NCI-H526 treated with DMSO at 0.1 percent for 48 hours (cell line): Measurements from ENCODE around the gene ORM1.

Experiments used
- DNase-seq: peaks from one replicate; lab custom pipeline; 2025; lab: John Stamatoyannopoulos, UW

ORM1 gene

DNA sequence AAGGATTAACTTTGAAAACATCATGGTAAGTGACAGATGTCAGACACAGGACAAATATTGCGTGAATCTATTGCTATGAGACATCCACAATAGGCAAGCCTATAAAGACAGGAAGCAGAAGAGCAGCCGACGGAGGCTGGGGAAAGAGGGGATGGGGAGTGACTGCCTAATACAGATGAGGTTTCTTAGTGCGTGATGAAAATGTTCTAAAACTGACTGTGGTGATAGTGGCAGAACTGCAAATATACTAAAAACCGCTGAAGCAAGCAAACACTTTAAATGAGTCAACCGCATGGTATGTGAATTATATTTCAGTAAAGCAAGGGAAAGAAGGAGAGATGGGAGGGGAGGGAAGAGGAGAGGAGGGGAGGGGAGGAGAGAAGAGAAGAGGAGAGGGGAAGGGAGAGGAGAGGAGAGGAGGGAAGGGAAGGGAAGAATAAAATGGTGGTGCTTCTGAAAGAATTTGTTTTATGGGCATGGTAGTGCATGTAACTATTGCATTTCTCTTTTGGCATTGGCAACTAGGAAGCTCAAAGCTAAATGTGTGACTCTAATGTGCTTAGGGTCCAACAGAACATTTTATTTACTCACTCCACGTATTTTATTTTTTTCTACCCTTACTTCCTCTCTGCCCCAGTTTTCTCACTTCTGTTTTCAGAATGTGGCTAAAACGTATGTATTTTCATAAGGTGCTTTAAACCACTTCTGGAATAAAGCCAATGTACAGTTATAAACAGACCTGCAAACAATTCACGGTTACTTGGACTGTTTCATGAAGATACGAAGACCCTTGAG is 43.6 kb downstream of the ORM1 start:
- no peak for DNase-seq

DNA sequence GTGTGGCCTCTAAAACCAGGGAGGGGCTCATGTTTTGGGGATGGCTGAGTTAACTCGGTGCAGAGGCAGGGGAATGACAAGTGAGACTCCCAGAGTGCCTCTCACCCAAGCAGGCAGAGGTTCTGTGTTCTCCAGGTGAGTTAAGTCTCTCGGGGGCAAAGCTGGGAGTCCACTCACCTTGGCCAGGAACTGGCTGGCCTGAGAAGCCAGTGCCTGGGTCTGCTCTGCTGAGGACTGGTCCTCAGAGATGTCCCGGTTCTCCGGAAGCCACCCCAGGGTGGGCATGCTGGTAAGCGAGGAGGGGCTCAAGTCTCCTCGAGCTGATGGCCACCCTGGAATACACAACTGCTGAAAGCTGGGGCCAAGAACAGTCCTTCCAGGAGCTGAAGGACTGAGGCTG is 44.5 kb downstream of the ORM1 start:
- DNase-seq, result no peak

DNA sequence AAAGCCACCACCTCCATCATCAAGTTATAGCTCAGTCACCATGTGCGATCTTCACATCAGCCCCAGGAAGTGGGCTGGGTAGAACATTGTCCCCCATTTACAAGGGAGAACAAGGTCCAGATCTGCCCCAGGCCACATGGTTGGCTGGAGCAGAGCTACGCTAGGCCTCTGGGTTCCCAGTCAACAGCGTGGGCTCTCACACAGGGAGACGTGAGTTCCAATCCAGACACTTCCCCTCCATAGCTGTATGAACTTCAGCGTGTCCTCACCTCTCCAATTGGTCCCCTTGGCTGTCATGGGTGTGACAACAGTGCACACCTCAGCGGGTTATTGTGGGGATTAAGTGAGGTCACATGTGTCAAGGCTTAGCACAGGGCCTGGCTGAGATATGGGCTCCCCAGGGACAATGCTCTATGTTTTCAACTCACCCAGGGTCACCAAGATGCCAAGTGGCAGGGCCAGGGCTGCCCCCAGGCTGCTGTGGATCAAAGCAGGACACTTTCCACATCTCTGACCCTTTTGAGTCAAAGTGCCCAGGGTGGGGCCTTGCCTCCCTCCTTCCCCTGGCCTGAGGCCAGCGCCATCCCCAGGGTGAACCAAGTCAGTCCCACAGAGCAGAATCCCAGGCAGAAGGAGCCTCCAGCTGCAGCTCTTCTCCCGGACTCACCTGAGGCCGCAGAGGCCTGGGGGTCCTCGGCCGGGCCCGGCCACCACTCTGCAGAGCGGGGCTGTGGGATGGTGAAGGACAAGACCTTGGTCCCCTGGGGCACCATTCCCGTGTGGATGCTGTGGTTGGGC is 45.1 kb downstream of the ORM1 start:
- no peak for DNase-seq

DNA sequence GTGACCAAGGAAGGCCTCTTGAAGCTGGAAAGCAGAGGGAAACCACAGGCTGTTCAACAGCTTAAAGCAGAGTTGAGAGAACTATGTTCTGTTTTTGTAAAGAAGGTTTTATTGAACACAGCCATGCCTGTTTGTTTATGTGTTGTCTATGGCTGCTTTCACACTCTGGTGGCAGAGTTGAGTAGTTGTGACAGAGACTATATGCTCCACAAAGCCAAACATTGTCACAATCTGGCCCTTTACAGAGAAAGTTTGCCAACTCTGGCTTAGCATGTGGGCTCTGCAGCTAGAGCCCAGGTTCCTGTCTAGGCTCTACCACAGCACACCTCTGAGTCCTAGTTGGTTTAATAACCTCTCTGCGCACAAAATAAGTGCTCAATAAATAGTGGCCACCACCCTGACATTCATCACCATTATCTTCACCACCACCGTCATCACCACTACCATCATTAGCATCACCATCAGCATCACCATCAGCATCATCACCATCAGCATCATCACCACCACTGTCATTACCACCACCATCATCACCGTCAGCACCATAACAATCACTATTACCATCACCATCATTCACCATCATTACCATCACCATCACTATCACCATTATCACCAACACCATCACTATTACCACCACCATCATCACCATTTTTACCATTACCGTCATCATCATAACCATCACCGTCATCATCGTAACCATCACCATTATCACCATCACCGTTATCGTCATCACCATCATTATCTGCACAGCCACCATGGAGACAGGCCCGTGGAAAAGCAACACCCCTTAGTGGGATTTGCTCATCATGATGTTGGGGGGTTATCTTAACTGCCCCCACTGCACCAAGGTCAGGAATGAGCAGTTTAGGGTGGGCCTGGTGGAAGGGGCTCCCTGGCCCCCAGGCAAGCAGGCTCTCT is 46.6 kb downstream of the ORM1 start:
- DNase-seq, result no peak

DNA sequence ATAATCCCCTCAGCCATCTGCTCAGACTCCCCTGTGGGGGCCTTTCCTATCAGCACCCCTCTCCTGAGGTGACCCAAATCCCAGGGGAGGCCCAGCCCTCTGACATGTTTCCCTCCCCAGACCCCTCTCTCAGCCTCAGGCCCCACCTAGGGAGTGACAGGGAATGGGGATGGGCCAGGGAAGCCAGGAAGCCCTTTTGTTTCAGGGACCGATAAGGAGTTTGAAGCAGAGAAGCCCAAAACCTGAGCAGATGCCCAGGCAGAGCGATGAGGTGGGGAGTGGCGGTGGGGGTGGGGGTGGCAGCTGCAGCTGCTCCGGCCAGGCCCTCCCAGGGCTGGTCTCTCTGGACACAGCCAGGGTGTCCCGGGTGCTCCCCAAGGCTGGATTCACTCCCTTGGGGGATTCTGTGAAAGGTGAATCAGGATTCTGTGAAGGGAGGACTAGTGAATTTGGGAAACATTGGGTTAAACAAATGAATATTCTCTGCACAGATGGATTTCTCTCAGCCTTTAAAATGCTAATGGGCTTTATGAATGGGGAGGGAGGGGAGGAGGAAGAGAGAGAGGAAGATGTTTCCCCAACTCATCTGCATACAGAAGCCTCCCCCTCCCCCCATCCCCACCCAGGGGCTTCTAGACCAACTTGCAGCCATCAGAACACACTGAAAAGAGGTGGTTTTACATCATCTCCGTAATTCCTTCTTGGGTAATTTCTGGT is 47.5 kb downstream of the ORM1 start:
- DNase-seq, result no peak

DNA sequence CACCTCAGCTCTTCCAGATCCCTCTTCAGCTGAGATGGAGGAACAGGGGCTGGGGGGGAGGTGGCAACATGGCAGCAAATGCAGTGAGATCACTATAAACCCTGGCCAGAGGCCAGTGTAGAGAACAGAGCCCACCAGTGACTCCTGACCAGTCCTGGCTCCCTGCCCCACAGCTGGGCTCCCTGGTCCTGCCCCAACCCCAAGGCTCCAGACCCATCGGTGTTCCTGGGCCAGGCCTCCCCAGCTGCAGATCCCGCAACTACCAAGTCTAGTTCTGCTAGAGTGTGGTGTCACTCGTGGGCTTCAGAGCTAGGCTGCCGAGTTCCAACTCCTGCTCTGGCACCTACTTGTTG is 48.0 kb downstream of the ORM1 start:
- DNase-seq, result no peak

DNA sequence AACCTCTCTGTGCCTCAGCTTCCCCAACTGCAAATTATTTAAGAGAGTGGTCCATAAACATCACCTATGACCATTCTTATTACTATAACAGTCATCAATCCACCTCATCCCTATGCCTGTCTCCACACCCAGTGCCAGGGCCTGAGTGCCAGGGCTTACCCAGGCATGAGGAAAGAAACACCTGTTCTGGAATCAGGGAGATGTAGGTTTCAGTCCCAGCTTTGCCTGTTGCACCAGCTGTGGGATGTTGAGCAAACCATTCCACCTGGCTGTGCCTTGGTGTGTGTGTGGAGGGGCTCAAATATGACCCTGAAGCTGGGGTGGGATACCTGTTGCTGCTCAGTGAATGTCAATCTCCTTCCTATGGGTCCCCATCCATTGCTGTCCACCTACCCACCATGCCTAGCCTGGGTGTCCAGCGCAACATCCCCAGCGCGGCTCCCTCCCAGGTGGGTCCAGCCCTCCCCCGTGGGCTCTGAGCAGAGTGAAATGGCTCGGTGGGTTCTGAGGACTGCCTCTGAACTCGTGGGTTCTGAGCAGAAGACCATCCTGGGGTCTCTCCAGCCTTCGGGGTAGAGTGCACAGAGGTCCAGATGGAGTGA is 48.5 kb downstream of the ORM1 start:
- DNase-seq, result no peak

DNA sequence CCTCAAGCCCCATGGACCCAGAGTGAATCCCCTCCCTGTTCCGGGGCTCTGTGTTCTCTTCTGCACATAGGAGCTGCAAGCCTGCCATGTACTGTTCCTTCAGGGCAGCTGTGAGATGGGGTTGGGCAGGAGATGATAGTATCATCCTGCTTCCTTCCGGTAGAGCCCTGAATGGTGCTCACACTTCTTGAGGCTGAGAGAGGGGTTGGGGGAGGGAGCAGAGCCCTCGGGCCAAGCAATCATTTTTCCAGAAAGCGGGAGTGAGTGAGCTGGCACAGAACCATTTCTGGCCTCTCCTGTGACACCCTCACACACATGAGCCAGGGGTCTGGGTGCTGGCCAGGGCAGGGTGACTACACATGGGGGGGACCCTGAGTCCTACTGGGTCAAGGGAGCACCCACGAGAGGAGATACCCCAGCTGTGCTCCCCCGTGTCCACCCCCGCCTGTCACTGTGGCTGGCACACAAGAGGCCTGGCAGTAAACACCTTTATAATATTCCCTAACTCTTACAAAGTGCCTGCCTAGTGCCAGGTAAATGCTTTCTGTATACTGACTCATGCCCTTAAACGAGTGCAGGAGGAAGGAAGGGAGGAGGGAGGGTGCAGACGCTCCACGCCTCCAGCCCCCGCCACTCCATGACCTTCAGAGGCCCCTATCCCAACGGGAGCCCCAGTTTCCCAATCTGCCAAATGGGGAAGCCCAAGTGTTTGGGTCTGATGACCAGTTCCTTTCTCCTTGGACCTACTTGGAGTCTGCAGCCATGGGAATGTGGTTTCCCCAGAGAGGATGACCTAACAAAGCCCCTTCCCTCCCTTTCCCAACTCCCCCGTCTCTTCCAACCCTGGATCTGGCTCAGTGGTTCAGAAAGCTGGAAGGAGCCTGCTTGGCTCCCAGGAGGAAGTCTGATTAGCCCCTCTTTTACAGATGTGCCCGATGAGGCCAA is 49.3 kb downstream of the ORM1 start:
- DNase-seq, result no peak

DNA sequence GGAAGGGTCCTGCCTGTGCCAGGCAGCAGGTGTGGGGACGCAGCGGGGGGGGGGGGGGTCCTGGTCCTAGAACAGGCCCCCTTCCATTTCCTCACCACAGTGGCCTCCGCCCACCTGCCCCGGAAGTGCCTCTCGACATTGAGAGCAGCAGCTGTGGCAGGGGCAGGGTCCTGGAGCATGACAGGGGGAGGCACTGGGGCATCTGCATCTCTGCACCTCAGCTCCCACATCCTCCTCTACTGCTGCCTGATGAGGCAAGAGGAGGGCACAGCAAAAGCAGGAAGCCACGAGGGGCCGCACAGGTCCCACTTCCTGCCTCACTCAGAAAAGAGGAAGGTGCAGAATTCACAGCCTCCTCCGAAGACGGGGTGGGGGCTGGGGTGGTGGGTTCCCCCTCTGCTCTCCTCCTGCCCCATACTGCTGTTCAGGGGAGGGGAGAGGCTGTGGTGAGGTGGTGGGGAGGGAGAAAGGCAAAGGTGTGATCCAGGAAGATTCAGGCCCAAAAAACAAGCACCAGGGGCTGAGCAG is 50.1 kb downstream of the ORM1 start:
- DNase-seq, result no peak

DNA sequence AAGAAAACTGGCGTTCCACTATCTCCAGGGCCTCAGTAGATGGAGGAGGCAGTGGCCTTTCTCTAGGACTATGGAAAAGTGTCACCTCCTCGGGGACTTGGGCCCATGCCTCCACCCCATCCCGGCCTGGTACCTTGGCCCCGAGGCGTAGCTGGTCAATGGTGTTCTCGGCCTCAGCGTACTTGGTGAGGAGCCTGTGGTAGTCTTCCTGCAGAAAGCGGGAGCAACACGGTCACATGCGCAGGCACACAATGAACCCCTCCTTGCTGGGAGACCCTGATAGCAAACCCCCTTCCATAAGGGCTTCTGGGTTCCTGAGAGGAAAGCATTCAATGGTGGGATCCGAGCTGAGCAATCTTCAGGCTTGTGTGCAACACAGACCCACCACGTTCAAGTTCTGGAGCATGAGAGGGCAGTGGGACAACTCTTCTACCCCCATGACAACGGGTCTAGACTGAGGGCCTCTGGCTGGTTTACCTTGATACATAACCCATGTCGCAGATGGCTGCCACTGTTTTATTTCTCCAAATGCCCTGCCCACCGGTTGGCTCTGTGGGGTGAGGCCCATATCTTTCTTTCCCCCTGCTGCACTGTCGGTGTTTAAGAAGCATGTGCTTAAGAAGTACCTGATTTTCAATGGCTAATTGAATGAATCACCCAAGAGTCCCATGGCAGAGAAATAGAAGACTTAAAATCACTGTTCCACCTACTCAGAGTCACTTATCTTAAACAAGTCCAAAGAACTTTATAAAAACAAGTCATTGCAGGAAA is 51.2 kb downstream of the ORM1 start:
- no peak for DNase-seq

DNA sequence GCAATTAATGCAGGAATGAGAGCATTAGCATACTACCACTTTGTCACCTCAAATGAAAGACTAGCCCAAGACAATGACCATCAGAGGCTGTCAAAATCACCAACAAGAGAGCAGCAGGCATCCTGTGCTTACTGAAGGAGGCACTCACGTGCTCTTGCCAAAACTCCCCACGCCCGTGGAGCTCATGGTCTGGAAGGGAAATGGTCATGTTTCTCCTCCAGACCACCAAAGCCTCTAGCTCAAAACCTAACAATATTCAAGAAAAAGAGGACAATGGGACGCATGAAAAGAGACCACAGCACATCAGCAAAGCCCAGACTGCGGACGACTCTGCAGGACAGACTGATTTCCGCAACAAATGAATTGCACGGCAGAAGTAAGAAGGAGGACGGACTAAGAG is 52.0 kb downstream of the ORM1 start:
- no peak for DNase-seq

DNA sequence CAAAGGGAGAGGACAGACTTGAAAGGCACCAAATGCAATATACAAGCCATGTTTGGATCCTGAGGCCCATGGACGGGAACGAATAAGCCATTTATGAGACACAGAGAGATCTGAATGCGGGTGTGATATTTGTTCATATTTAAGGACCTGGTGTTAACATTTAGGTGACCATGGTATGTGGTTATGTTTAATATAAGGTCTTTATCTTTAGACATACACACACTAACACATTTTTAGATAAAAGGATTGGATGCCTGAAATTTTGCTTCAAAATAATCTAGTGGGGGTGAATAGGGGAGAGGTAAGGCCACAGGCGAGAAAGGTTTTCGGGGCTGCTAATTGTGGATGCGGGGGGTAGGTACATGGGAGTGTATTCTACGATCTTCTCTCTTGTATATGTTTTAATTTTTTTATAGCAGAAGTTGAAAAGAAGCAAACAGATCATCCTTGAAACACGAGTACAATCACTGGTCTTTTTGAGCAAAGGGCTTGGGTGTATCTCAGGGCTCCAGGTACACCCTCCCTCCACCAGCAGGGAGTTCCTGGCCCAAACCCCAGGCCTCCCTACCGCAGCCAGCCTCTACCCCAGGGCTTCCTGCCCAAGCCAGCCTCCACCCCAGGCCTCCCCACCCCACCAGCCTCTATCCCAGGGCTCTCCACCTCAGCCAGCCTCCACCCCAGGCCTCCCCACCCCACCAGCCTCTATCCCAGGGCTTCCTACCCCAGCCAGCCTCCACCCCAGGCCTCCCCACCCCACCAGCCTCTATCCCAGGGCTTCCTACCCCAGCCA is 52.7 kb downstream of the ORM1 start:
- DNase-seq, result no peak
